ENCODE results near the gene PAQR9.
"Not testable (repeated sequence)": the region's sequence is repeated elsewhere in the genome, so short reads cannot be mapped to it uniquely, and the experiment has no call there.

The PAQR9 gene

DNA sequence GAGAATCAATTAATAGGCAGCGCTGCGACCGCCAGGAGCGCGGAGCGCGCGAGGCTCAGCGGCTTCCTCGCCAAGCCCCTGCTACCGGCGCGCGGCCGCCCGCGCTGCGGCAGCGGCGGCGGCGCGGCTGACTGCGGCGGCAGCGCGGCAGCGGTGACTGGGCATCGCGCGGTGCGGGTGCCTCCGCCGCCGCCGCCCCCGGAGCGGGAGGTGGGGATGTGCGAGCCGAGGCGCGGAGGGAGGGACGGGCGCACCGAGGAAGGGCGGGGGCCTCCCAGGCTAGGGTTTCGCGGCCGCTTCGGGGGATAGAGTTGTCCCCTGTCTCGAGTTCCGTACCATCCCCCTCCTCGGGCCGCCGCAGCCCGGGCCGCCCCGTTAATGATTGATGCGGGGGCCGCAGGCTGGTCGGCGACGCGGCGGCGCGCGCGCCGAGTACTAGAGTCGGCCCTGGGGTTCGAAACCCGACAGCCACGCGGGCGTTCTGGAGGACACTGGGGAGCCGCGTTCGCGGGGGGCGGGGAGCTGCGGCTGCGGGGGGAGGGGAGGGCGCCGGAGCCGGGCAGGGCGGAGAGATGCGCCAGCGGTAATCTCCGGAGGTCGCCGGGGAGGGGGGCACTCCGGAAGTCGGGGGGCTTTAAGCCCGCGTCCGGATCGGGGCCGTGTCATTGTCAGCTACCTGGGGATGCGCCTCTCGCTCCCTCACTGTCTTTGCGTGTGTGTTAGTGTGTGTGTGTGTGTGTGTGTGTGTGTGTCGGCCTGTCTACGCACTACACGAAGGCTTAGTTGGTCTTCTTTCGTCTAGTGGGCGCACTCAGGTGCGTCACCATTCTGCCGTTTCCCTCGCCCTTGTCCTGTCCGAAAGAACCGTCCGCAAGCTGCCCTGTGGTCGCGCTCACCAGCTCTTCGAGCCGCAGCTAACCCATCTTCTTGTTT lies at the start of gene PAQR9:
Gene PAQR9 (minus strand): TSS at position 159 of the 933 bp plus-strand sequence. CDS start 338 bp downstream, outside the sequence.
- no peak for DNase-seq

DNA sequence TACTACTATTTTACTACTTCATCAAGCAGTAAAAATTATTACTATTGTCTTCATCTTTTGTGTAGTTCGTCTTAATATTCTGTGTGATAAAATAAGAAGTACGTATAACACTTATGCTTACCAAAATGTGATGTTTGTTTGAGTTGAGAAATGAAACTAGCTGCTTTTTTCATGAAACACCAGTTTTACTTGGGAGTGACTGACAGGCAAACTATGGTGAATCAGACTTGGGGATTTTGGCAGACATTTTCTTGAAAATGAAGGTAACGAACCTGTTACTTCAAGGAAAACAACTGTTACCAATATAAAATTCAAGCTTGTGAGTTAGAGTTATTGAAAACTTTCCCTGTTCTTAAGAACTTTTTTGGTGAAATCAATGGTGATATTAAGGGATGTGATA lies 48.2 kb upstream of the PAQR9 start:
- DNase-seq, result no peak

- DNase-seq, result no peak
These were observed 46.5 kb upstream of the PAQR9 start for GRCh38 chr3:143010024-143010423.

GRCh38 chr3:143004823-143005222 lies 41.3 kb upstream of the PAQR9 start:
- no peak for DNase-seq

- no peak for DNase-seq
These were observed 39.3 kb upstream of the PAQR9 start for GRCh38 chr3:143002727-143003126.

GRCh38 chr3:143002083-143002712 lies 38.7 kb upstream of the PAQR9 start:
- DNase-seq, result no peak

DNA sequence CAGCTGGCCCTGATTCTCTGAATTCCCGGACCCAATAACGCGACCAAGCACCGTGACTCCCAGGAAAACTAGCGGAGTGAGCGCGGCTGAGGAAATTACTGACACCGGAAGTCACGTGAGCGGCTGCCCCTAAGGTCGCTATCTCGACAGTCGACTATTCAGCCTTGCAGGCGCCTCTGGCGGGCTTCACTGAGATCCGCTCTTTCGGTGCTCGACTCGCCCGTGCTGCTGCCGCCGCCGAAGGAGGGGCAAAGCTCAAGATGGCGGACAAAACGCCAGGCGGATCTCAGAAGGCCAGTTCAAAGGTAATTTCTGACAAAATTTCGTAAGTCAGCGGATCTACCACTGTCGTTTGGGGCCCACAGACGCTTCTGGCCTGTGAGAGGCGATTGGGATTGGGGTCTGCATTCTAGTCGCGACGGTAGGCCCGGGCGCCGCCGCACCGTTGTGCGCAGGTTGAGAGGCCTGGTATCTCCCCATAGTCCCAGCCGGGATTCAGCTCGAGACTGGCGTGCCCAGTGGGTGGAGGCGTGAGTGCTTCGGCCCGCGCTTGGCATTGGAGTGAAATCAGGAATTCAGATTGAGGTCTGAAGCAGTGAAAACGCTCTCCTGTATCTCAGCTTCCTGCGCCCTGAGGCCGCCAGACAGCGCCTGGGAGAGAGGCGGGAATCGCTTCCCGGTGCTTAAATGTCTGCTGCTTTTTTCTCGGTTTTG lies 38.1 kb upstream of the PAQR9 start, which contains the start of gene U2SURP:
Gene U2SURP (plus strand): TSS at position 202 of the 714 bp plus-strand sequence. CDS start 59 bp downstream, at position 261.
- peak; percentile 89 for DNase-seq

DNA sequence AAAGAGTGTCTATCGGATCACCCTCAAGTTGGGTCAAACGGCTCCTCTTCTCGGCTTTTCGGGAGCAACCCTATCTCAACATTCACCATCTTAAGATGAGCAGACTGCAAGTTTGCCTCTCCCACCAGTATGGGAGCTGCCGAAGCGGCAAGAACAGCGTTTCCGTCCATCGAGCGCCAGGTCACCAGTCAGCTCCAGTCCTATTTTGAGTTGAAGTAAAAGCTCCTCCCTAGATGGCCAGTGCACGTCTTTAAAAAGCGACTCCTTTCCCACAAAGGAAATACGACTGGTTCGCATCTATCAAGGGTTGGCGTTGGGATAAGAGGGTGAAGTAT lies 37.5 kb upstream of the PAQR9 start:
- DNase-seq, result no peak

- no peak for DNase-seq
These were observed 37.1 kb upstream of the PAQR9 start for GRCh38 chr3:143000528-143000927.

DNA sequence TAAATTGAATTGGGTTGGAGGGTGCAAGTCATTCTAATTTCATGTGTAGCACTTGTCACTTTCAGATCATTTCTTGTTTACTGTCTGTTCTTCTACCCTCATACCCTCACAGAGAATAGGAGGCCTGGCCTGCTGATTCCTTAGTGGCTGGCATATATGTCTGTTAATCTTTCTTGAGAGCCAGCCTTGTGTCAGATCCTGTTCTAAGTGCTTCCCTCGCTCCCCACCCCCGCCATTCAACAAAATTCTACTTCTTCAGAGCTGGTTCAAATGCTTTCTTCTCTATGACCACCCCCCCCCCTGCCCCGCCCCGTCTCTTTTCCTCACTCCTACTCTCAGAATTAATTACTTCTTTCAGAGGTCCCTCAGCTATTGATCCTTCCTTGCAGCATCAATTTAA lies 36.4 kb upstream of the PAQR9 start:
- DNase-seq, result no peak

- DNase-seq, result no peak
These were observed 35.0 kb upstream of the PAQR9 start for GRCh38 chr3:142998439-142998838.

- DNase-seq, result no peak
These were observed 33.9 kb upstream of the PAQR9 start for GRCh38 chr3:142997330-142997729.

- peak; percentile 71 for DNase-seq
These were observed 30.5 kb upstream of the PAQR9 start for GRCh38 chr3:142993958-142994442.

DNA sequence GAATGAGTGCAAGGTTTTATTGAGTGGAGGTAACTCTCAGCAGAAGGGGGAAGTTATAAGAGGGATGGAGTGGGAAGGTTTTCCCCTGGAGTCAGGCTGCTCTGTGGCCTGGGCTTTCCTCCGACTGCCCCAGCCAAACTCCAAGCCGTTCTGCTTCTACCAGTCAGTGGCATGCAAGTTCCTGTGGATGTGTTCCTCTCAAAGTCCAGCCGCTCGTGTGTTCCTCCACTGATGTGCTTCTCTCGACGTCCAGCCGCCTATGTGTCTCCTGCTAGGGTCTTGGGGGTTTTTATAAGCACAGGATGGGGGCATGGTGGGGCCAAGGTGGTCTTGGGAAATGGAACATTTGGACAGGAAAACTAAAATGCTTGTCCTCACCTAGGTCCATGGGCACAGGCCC lies 28.8 kb upstream of the PAQR9 start:
- DNase-seq, result no peak

DNA sequence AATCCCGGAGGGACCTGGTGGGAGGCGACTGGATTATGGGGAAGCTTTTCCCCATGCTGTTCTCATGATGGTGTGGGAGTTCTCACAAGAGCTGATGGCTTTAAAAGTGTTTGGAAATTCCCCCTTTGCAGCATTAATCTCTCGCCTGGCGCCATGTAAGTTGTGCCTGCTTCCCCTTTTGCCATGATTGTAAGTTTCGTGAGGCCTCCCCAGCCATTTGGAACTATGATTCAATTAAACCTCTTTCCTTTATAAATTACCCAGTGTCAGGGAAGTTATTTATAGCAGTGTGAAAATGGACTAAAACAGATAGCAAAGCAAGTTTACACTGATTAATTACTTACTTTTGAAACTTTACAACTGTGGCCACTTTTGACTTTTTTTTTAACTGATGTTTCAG lies 27.2 kb upstream of the PAQR9 start:
- DNase-seq, result no peak

- not testable (repeated sequence) for DNase-seq
These were observed 25.4 kb upstream of the PAQR9 start for GRCh38 chr3:142988826-142989225.

DNA sequence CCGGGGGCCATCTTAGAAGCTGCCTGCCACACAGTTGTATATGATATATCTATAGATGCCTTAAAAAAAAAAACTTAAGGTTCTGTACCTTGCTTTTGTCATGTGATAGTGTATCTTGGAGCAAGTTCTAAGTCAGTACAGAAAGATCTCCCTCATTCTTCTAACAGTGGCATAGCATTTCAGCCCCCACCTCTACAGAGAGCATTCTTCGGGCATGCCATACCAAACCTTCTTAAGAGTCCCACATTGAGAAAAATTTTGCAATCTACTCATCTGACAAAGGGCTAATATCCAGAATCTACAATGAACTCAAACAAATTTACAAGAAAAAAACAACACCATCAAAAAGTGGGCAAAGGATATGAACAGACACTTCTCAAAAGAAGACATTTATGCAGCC lies 24.7 kb upstream of the PAQR9 start:
- not testable (repeated sequence) for DNase-seq

DNA sequence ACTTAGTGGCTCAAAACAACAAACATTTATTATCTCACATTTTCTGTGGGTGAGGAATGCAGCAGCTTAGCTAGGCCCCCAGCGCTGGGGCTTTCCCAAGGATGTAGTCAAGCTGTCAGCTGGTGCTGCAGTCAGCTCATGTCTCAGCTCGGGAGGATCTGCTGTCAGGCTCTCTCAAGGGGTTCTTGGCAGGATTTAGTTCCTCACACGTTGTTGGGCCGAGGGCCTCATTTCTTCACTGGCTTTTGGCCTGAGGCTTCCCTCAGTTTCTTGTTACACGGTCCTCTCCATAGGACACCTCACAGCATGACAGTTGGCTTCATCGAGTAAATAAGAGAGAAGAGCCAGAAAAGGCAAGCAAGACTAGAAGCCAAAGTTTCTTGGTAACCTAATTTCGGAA lies 24.2 kb upstream of the PAQR9 start:
- no peak for DNase-seq

GRCh38 chr3:142987080-142987700 lies 23.7 kb upstream of the PAQR9 start:
- no peak for DNase-seq

- DNase-seq, result no peak
These were observed 20.8 kb upstream of the PAQR9 start for GRCh38 chr3:142984255-142984654.

DNA sequence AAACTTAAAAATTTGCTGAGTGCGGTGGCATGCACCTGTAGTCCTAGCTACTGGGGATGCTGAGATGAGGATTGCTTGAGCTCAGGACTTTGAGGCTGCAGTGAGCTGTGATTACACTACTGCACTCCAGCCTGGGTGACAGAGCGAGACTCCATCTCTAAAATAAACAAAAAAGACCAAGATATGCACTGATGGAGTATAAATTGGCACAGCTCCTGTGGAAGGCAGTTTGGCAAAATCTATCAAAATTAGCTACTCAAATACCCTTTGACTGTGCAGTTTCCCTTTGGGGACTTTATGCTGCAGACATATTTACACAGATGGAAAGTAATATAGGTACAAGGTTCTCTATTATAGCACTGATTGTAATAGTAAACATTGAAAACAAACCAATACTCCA lies 19.8 kb upstream of the PAQR9 start:
- no peak for DNase-seq

DNA sequence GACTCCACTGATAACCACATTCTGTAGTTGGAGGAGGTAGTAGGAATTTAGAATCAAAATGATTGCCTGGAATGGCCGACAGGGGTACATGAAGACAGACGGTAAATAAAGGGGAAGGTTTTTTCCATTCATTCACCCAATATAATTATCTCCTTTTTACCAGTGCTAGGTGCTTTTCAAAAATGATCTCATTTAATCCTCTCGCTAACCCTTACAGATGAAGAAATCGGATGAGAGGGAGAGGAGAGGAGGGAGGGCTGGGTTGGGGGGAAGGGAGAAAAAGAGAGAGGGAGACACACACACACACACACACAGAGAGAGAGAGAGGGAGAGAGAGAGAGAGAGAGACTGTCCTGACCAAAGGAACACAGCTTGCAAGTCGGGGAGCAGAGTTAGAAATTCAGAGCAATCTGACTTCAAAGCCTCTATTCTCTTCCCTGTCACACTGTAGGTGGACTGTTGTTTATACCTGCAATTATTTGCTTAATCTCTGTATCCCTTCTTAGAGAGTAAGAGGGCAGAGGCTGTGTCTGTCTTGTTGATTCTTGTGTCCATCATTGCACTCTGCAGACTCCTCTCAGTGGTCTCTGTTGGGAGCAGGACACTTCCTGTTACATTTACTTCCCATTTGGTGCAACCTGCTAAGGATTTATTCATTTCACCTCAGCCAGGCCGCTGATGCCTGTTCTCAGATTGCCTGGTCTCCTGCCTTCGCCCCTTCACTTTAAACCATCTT lies 18.7 kb upstream of the PAQR9 start:
- no peak for DNase-seq

Measured in CD4-positive, alpha-beta T cell treated with Interleukin-17A for 4 hours (primary cell).